MM.1S (cell line): ENCODE measurements around the gene RASIP1.
"Not testable (repeated sequence)": the region's sequence is repeated elsewhere in the genome, so short reads cannot be mapped to it uniquely, and the experiment has no call there.

ENCODE experiments used
- DNase-seq: peaks from one replicate; pipeline ENCODE4 v3.0.0-alpha.2; 2015
- H2AFZ ChIP-seq: fragments of 300-600 bp; sonication (generic); 2 replicates; pipeline ENCODE4 v1.6.0; 2016; ENCODE audit warnings: antibody characterized with exemption, low read length
- H3F3A ChIP-seq: fragments of 300-600 bp; sonication (generic); 2 replicates; pipeline ENCODE4 v1.6.1; 2016; ENCODE audit warnings: mild to moderate bottlenecking, antibody characterized with exemption, low read length, moderate library complexity, mixed read lengths; ENCODE audit not compliant: insufficient read depth
- H3K27ac ChIP-seq: fragments of 300-600 bp; sonication (generic); 2 replicates; pipeline ENCODE4 v1.5.1; 2016; ENCODE audit warnings: mild to moderate bottlenecking, low read length
- H3K27me3 ChIP-seq: fragments of 300-600 bp; sonication (generic); replicated peaks from 2 replicates; pipeline ENCODE4 v1.6.0; 2016; ENCODE audit warnings: low read length; ENCODE audit not compliant: insufficient read depth
- H3K36me3 ChIP-seq: fragments of 300-600 bp; sonication (generic); replicated peaks from 2 replicates; pipeline ENCODE4 v1.6.1; 2016; ENCODE audit warnings: mild to moderate bottlenecking, low read length, mixed read lengths; ENCODE audit not compliant: insufficient read depth
- H3K4me1 ChIP-seq: fragments of 300-600 bp; sonication (generic); 2 replicates; pipeline ENCODE4 v1.6.1; 2016; ENCODE audit warnings: low read length, mixed read lengths
- H3K4me2 ChIP-seq: fragments of 300-600 bp; sonication (generic); 2 replicates; pipeline ENCODE4 v1.6.0; 2016; ENCODE audit warnings: low read depth, low read length
- H3K4me3 ChIP-seq: fragments of 300-600 bp; sonication (generic); 2 replicates; pipeline ENCODE4 v1.5.1; 2016; ENCODE audit warnings: low read length, mixed read lengths
- H3K79me2 ChIP-seq: fragments of 300-600 bp; sonication (generic); 2 replicates; pipeline ENCODE4 v1.6.1; 2016; ENCODE audit warnings: mixed run types, low read length, mixed read lengths
- H3K9ac ChIP-seq: fragments of 300-600 bp; sonication (generic); 2 replicates; pipeline ENCODE4 v1.6.1; 2016; ENCODE audit warnings: low read length, mixed read lengths
- H3K9me2 ChIP-seq: fragments of 300-600 bp; sonication (generic); replicated peaks from 2 replicates; pipeline ENCODE4 v1.6.1; 2016; ENCODE audit warnings: mild to moderate bottlenecking, low read length, mixed read lengths; ENCODE audit not compliant: insufficient read depth
- H3K9me3 ChIP-seq: fragments of 300-600 bp; sonication (generic); replicated peaks from 2 replicates; pipeline ENCODE4 v1.6.1; 2016; ENCODE audit warnings: mild to moderate bottlenecking, low read length, mixed read lengths; ENCODE audit not compliant: insufficient read depth
- H4K20me1 ChIP-seq: fragments of 300-600 bp; sonication (generic); 2 replicates; pipeline ENCODE4 v1.6.1; 2016; ENCODE audit warnings: mild to moderate bottlenecking, low read length, moderate library complexity, mixed read lengths; ENCODE audit not compliant: insufficient read depth
- EZH2 ChIP-seq: fragments of 300-600 bp; sonication (generic); optimal IDR thresholded peaks from 2 replicates; pipeline ENCODE3; 2017; ENCODE audit warnings: low read depth, mild to moderate bottlenecking, antibody characterized with exemption, low read length, mixed read lengths
- EZH2phosphoT487 ChIP-seq: fragments of 300-600 bp; sonication (generic); IDR thresholded peaks from 2 replicates; pipeline ENCODE4 v1.6.1; 2018; ENCODE audit warnings: antibody characterized with exemption, low read length
- TF ChIP-seq, protein P1 (sequence below): fragments of 300-600 bp; sonication (generic); IDR thresholded peaks from 2 replicates; pipeline ENCODE4 v1.5.1; 2016; ENCODE audit warnings: antibody characterized with exemption, low read length, mixed read lengths

Gene RASIP1

DNA sequence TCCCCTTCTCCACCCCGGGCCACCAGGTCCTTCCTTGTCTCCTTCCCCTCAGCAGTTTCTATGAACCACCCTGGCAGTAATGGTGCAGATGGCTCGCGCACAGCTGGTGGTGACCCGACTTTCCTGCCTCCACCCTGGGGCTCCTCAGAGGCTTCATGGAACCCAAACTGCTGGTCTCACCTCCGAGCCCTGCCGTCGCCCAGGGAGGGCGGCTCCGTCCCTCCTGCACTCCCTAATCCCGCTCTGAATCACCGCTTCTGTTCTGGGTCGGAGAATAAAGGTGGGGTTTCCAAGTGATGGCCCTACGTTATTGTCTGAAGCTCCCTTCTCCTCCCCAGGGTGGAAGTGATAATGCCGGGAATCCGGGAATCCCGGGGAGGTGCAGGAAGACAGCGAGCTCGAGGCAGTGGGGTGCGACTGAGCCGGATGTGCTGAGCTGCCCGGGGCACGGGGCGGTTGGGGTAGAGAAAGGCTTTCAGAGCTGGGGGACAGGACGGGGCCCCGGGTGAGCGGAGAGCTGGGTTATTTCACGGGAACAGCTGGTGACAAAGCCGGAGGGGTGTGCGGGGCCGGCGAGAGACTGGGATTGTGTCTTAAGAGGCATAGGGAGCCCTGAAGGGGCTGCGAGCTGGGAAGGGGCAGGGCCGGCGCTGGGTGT lies 43.9 kb downstream of the RASIP1 start:
- H3K79me2 ChIP-seq: no peaks in the 10 kb centered on the region
- H3K4me2 ChIP-seq: no peak overlapping the region; the same call in 1 of the 2 replicates
- H3K9me3 ChIP-seq: no peaks in the 10 kb centered on the region
- no peak for DNase-seq
- peaks cover 94% of the 10 kb centered on the region for H3K27me3 ChIP-seq
- no peaks in the 10 kb centered on the region for H3K4me1 ChIP-seq
- H4K20me1 ChIP-seq: no peaks in the 10 kb centered on the region
- H3K36me3 ChIP-seq: no peaks in the 10 kb centered on the region
- no peak overlapping the region for H3K27ac ChIP-seq
- no peak overlapping the region for H3K9ac ChIP-seq
- H2AFZ ChIP-seq: peak overlapping the region; percentile 37; the same call in 1 of the 2 replicates
- no peak overlapping the region for H3K4me3 ChIP-seq
- TF ChIP-seq EZH2 (no peak), EZH2phosphoT487 (no peak)
- TF ChIP-seq, protein P1, sequence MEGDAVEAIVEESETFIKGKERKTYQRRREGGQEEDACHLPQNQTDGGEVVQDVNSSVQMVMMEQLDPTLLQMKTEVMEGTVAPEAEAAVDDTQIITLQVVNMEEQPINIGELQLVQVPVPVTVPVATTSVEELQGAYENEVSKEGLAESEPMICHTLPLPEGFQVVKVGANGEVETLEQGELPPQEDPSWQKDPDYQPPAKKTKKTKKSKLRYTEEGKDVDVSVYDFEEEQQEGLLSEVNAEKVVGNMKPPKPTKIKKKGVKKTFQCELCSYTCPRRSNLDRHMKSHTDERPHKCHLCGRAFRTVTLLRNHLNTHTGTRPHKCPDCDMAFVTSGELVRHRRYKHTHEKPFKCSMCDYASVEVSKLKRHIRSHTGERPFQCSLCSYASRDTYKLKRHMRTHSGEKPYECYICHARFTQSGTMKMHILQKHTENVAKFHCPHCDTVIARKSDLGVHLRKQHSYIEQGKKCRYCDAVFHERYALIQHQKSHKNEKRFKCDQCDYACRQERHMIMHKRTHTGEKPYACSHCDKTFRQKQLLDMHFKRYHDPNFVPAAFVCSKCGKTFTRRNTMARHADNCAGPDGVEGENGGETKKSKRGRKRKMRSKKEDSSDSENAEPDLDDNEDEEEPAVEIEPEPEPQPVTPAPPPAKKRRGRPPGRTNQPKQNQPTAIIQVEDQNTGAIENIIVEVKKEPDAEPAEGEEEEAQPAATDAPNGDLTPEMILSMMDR: no peak
- H3K9me2 ChIP-seq: no peaks in the 10 kb centered on the region
- no peaks in the 10 kb centered on the region for H3F3A ChIP-seq

DNA sequence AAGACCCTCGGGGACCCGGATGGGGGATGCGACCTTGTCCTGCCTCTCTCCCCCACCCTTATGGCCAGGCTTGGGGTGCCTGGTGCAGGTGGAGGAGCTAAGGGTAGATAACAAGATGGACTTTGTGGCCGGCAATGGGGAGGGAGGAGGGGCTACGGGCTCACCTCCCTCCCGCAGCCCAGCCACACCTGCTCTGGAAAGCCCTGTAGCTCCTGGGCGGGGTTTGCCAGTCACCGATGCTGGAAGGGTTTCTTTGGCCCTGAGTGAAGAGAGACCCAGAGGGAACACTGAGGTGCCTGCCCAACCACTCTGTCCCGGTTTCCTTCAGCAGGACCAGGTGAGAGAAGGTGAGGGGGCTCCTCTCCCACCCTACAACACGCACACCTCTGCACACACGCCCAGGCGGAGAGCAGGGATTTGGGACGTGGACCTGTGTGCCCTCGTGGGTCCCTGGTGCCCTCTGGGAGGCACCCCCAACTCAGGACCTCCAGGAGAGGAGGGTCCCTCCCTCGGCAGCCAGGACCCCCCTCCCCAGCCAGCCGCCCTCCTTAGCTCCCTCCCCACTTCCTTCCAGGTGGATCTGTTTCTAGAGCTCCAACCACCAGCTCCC lies 44.6 kb downstream of the RASIP1 start, which contains the start of gene FUT2:
Gene FUT2, plus strand, starts transcription at position 229 of the 610 bp plus-strand sequence. CDS start 6,986 bp downstream, outside the sequence.
- TF ChIP-seq EZH2phosphoT487 (no peak), EZH2 (no peak)
- TF ChIP-seq, protein P1: no peak
- Histone ChIP-seq H3K9ac (no peak within 1 kb of the TSS), H3K9me2 (no peaks in the 10 kb centered on the region), H3K79me2 (no peaks in the 10 kb centered on the region), H3K4me1 (no peaks in the 10 kb centered on the region), H2AFZ (peak within 1 kb of the TSS; percentile 37; the same call in 1 of the 2 replicates), H4K20me1 (no peaks in the 10 kb centered on the region), H3K9me3 (no peaks in the 10 kb centered on the region), H3K36me3 (no peaks in the 10 kb centered on the region), H3K4me2 (no peak within 1 kb of the TSS; the same call in 1 of the 2 replicates), H3K27ac (no peak within 1 kb of the TSS), H3K4me3 (no peak within 1 kb of the TSS), H3F3A (no peaks in the 10 kb centered on the region), H3K27me3 (peaks cover 90% of the 10 kb centered on the region)
- DNase-seq: no peak

DNA sequence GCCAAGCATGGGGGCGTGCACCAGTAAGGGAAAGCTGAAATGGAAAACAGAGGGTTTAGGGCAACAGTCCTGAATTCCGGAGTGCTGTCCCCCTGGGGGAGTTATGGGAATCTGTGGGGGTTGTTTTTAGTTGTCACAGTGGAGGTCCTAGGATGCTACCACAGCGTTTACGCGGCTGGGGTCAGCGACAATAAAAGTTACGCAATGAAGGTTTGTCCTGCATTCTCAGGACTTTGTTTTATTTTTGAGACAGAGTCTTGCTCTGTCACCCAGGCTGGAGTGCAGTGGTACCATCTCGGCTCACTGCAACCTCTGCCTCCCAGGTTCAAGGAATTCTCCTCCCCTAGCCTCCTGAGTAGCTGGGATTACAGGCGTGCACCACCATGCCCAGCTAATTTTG lies 46.8 kb downstream of the RASIP1 start:
- H2AFZ ChIP-seq, H3K9me3 ChIP-seq, H4K20me1 ChIP-seq, H3K27ac ChIP-seq, H3K4me1 ChIP-seq, DNase-seq, H3F3A ChIP-seq, H3K9ac ChIP-seq, H3K9me2 ChIP-seq, H3K4me2 ChIP-seq, H3K36me3 ChIP-seq, H3K4me3 ChIP-seq, H3K79me2 ChIP-seq: not testable (repeated sequence)
- H3K27me3 ChIP-seq: peaks cover 90% of the 10 kb centered on the region

DNA sequence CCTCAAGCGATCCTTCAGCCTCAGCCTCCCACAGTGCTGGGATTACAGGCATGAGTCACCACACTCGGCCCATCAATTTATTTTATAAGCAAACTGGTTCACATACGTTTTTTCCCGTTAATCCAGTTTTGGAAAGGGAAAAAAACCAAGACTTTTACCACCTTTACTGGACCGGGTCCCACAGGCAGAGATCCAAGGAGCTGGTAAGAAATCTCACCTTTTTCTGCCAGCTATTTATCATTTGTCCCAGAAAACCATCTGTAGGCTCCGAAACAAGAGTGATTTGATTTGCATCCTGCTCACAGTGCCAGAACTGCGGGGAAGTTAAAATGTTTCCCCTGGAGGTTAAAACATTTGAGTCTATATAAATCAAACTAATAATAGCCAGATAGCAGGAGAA lies 51.0 kb downstream of the RASIP1 start:
- TF ChIP-seq EZH2: no peak
- Histone ChIP-seq H3K9me3 (no peaks in the 10 kb centered on the region), H2AFZ (no peak overlapping the region), H3K9me2 (no peaks in the 10 kb centered on the region), H3K4me2 (no peak overlapping the region), H3K36me3 (no peaks in the 10 kb centered on the region), H3K27ac (no peak overlapping the region), H3K4me1 (no peaks in the 10 kb centered on the region), H4K20me1 (no peaks in the 10 kb centered on the region), H3K79me2 (no peaks in the 10 kb centered on the region), H3K9ac (no peak overlapping the region), H3K4me3 (no peak overlapping the region), H3F3A (no peaks in the 10 kb centered on the region), H3K27me3 (peaks cover 91% of the 10 kb centered on the region)
- DNase-seq: no peak
